ENCODE data around the gene HIGD1B.
A peak's percentile ranks its signal among the peaks of the same experiment; 100 is the strongest.

Gene HIGD1B

DNA sequence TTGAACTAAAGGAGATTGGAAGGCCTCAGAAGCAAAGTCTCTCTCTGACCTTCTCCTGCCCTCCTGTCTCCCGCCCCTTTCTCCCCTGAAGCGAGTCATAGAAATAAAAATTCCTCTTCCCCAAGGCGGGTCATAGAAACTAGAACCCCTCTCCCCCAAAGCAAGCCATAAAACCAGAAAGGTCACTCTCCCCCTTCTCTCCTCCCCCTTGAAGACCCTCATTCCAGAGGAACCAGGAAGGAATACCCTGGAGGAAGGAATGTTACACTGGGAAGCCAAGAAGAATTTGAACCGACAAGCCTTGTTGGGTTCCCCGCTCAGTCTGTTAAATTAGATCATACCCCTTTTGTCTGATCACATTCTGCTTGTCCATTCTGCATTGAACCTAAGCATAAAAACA, 14.9 kb upstream of the HIGD1B start:
- no peak for DNase-seq

DNA sequence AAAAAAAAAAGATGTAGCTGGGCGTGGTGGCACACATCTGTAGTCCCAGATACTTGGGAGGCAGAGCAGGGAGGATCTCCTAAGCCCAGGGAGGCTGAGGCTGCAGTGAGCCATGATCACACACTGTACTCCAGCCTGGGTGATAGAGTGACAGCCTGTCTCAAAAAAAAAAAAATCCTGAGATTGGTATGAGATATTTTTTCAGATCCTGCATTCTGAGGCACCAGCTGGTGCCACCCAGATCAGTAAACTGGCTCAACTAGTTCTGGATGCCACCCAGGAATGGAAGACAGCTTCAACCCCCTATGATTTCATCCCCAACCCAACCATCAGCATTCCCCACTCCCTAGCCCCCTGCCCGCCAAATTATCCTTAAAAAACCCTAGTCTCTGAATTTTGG, 10.5 kb upstream of the HIGD1B start:
- DNase-seq: no peak

GRCh38 chr17:44840274-44840673, 7.4 kb upstream of the HIGD1B start:
- no peak for DNase-seq

DNA sequence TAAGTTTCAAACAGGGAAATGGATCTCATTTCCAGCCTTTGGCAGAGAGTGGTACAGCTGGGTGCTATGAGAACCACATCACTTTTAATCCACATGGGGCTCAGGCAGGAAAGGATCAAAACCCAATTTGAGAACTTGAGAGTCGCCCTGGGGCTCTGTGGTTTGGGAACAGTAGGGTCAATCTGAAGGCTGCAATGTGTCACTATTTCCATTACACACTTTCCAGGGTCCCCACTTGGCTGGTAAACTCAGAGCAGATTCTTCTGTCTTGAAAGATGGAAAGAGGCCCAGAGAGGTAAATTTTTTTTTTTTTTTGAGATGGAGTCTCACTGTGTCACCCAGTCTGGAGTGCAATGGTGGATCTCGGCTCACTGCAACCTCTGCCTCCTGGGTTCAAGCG, 6.7 kb upstream of the HIGD1B start:
- DNase-seq: no peak

DNA sequence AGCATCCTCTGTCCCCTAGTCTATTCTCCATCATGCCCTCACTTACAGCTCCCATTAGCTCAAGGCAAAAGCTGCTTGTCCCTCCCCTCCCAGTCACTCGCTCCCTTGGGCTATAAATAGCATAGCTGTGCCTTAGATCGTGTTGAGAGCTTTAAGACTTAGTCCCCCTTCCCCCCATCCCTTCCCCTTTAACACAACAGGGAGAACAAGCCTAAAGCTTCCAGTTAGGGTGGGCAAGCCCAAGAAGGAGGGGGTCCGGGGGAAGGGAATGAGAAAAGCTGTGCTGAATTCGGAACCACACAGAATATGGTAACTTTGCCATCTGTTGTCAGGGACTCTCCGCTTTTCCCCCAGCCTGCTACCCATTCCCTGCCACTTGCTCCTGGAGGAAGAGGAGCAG, 4.9 kb upstream of the HIGD1B start:
- DNase-seq: no peak

- DNase-seq: no peak
These were observed 3.3 kb upstream of the HIGD1B start for GRCh38 chr17:44844390-44844830.

DNA sequence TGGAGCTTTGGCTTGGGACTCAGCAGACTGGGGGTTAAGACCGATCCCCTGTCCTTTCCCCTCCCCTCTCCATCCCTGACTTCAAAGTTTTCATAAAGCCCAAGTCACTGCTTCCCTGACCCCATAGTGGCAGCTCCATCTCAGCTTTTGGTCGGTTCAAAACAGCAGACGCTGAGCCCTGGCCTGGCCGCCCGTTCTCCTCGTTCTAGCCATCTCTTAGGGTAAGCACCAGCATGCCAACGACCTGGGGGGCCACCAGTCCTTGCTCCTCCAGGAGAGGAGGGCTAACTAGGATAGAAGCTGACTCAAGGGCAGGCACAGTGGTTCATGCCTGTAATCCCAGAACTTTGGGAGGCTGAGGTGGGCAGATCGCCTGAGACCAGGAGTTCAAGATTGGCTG, 1.5 kb upstream of the HIGD1B start:
- no peak for DNase-seq

- no peak for DNase-seq
These were observed 643 bp downstream of the HIGD1B start for GRCh38 chr17:44848257-44848795.

GRCh38 chr17:44848961-44849489, 1.3 kb downstream of the HIGD1B start:
- no peak for DNase-seq

DNA sequence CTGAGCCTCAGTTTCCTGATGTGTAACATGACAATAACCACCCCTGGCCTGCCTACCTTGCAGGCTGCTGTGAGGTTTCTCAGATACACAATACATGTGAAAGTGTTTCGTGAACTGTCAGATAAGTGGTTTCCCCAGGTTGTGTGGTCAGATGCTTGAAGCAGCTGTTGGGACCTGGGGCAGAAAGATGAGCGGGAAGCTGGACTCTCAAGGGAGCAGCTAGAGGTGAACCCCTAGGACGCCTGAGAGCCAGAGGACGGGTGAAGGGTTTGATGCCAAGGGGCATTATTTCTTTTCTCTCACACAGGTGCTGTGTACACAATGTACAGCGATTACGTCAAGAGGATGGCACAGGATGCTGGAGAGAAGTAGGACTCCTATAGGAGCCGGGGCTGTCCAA, 2.3 kb downstream of the HIGD1B start:
- DNase-seq: no peak

GRCh38 chr17:44850612-44851011, 2.9 kb downstream of the HIGD1B start:
- no peak for DNase-seq

DNA sequence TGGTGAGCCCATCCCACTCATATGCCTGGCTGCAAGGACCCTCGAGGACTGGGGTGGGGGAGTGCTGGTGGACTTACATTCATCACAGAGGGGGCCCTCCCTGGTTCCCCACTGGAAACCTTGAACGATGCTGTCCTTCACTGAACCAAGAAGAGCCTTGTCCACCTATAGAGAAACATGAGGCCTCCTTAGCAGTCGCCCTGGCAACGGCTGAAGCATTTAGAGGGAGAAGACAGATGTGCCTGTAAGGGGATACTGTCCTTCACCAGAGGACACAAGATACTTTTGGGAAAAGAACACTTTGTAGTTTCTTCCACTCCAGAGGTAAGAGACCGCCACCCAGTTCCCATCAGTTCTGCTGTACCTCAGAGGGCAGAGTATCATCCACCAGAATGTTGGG, 6.5 kb downstream of the HIGD1B start:
- DNase-seq: no peak

DNA sequence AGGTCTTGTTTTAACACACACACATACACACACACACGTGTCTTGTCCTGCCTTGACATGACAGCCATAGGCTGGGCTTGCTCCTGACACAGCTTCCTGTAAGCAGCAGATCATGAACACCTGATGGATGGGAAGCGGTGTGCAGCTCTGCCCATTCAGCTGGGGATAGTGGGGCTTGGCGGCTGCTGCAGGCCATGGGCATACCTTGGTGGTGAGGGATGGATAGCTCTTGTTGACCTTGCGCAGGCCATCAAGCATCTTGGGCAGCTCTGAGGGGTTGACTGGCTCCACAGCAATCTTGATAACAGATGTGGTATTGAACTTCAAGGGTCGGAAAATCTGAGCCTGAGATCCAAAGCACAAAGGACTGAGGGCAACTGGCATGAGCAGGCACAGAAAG, 12.0 kb downstream of the HIGD1B start:
- DNase-seq: no peak

GRCh38 chr17:44862278-44862914, 14.7 kb downstream of the HIGD1B start:
- DNase-seq: no peak

GRCh38 chr17:44863061-44863918, 15.6 kb downstream of the HIGD1B start:
- no peak for DNase-seq

DNA sequence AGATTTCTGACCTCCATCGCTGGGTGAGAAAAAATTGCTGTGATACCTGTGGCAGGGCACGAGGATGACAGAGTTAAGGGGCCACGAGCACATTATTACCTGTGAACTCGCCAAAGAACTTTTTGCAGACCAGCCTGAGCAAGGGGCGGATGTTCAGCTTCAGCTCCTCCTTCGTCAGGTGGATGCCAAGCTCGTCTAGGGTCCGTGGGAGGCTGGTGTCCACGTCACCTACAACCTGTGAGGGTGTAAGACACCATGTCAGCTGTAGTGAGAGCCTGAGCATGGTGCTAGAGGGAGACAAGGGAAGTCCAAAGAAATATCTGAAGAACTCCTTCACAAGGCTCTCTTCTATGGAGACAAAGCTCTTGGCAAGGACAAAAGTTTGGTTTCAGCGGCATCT, 17.1 kb downstream of the HIGD1B start:
- no peak for DNase-seq

GRCh38 chr17:44865231-44865660, 17.6 kb downstream of the HIGD1B start:
- DNase-seq: peak in 45 of 56 donors; percentile 1 to 79 (median 32)

GRCh38 chr17:44865931-44866330, 18.2 kb downstream of the HIGD1B start:
- DNase-seq: no peak

- no peak for DNase-seq
These were observed 20.2 kb downstream of the HIGD1B start for GRCh38 chr17:44867841-44868240.

DNA sequence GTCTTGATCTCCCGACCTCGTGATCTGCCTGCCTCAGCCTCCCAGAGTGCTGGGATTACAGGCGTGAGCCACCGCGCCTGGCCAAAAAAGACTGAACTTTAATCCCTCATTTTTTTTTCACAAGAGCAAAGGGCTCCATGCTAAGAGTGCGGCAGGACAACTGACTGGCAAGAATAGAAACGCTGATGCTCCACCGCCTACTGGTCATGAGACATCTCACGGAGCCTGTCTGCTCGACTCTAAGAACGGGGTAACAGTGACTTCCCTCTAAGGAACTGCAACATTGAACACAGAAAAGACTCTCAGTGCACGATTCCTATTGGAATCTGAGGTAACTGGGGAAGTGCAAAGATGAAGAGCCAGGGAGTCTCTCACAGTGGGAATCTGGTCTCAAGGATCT, 23.9 kb downstream of the HIGD1B start:
- DNase-seq: no peak

- DNase-seq: peak in 1 of 56 donors; percentile 5
These were observed 24.6 kb downstream of the HIGD1B start for GRCh38 chr17:44872131-44872768.

- no peak for DNase-seq
These were observed 28.1 kb downstream of the HIGD1B start for GRCh38 chr17:44875761-44876160.

All from nucleus accumbens (tissue), 56 donors.